IPS DF 19.7 (cell line): Measurements from ENCODE around the gene FAM110D.

Experiments used
- DNase-seq: peaks from one replicate; pipeline ENCODE4 v3.0.0-alpha.2; 2013; ENCODE audit warnings: low read depth, low spot score

Gene FAM110D

GRCh38 chr1:26189331-26189730 is 30.5 kb downstream of the FAM110D start:
- DNase-seq = no peak

DNA sequence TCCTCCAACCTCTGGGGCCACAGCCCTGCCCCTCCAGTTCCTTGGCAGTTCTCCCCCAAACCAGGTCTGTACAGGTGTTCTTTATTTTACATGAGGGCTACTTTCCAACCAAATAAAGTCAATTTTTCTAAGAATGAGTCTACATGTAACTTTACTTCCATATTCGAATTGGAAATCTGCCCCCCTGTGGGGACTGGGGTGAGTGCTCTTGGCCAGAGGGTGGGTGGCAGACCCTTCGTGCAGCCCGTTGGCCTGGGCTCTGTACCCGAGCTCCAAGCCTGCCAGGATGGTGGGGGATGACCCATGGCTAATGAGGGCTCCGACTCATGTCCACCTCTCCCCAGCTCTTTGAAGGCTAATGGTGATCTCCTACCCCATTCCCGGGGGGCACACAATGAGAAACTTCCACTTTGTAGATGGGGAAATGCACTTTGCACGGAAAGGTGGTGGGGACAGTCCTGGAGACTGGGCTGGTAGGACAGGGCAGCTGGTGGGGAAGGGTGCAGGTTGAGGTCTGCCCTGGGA is 30.9 kb downstream of the FAM110D start:
- DNase-seq = no peak

DNA sequence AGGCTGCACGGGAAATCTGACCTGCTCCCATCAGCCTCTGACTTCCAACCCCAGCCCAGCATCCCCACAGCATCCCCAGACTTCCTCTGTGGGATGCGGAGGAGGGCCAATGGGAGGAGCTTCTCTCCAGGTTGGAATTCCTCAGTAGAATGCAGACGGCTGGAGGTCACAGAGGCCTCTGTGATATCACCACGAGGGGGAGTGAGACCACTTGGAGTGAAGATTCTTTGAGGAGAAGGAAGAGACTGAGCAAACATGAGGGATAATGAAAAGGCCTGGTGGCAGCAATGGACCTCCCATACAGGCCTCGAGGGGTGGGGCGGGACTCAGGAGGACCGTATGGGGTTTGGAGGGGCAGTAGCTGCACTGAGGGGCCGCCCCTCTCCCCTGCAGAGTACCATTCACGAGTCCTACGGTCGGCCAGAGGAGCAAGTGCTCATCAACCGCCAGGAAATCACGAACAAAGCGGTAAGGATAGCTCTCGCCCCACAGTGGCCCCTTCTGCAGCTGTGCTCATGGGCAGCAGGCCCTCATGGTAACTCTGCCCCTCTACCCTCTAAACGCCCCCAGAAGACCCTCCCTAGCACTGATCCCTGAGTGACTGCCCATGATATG is 31.6 kb downstream of the FAM110D start, which contains the start of gene CATSPER4:
Gene CATSPER4 (plus strand): TSS at position 230 of the 615 bp plus-strand sequence. CDS start 26 bp downstream, at position 256.
- DNase-seq = peak; percentile 88

- no peak for DNase-seq
Observed at GRCh38 chr1:26191739-26192138, 32.9 kb downstream of the FAM110D start.

- no peak for DNase-seq
Observed at GRCh38 chr1:26195805-26196204, 36.9 kb downstream of the FAM110D start.

DNA sequence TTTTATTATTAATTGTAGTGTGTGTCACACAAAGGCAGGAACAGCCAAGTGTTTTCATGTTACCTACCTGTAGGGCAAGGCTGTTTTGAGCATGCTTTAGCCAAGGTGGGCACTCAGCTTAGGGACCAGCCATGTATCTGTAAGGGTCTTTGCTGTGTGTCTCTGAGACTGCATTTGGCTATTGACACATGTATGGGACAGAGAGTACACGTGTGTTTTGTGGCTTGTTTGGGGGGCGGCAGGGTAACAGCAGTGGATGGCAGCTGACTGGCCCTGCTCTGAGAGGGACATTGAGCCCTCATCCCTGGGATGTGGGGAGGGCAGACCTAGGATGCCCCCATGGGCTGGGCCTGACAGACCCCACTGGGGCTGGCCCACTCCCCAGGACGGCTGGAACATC is 38.4 kb downstream of the FAM110D start:
- no peak for DNase-seq

GRCh38 chr1:26197813-26198212 is 38.9 kb downstream of the FAM110D start:
- DNase-seq = no peak

- no peak for DNase-seq
Observed at GRCh38 chr1:26200413-26200812, 41.5 kb downstream of the FAM110D start.

- no peak for DNase-seq
Observed at GRCh38 chr1:26203642-26204318, 44.9 kb downstream of the FAM110D start.

- no peak for DNase-seq
Observed at GRCh38 chr1:26210147-26210870, 51.4 kb downstream of the FAM110D start.

GRCh38 chr1:26212726-26213125 is 53.8 kb downstream of the FAM110D start:
- DNase-seq = no peak

GRCh38 chr1:26213335-26213905 is 54.5 kb downstream of the FAM110D start:
- DNase-seq = no peak
